GM23338 (cell line): ENCODE results near the gene HADH. TPM values are rescaled to one million over a fixed set of nuclear protein-coding genes. Genes with fewer than 3 reads are reported as not detected.

Experiments used
- ATAC-seq: fragments of 200-7000 bp; cut with Tn5 transposase; 3 replicates; pipeline ENCODE4 v1.9.1; 2020
- DNase-seq: peaks from one replicate; pipeline ENCODE4 v3.0.0-alpha.2; 2015; ENCODE audit warnings: low spot score
- H2AFZ ChIP-seq: fragments of 200-600 bp; sonication (generic); 2 replicates; pipeline ENCODE4 v1.8.0; 2016; ENCODE audit warnings: antibody characterized with exemption, mild to moderate bottlenecking, moderate library complexity
- H3F3A ChIP-seq: fragments of 200-600 bp; sonication (generic); replicated peaks from 2 replicates; pipeline ENCODE4 v1.8.0; 2017; ENCODE audit warnings: antibody characterized with exemption, mixed run types, low read depth
- H3K27ac ChIP-seq: fragments of 200-600 bp; sonication (generic); 2 replicates; pipeline ENCODE4 v1.6.1; 2016; ENCODE audit warnings: low read depth
- H3K27me3 ChIP-seq: fragments of 200-600 bp; sonication (generic); 2 replicates; pipeline ENCODE4 v1.8.0; 2016; ENCODE audit warnings: mild to moderate bottlenecking, mixed run types, moderate library complexity; ENCODE audit not compliant: insufficient read depth
- H3K36me3 ChIP-seq: fragments of 200-600 bp; sonication (generic); 2 replicates; pipeline ENCODE4 v1.8.0; 2016; ENCODE audit warnings: mild to moderate bottlenecking; ENCODE audit not compliant: insufficient read depth
- H3K4me1 ChIP-seq: fragments of 200-600 bp; sonication (generic); 2 replicates; pipeline ENCODE4 v1.8.0; 2016; ENCODE audit warnings: mild to moderate bottlenecking, moderate library complexity; ENCODE audit not compliant: insufficient read depth
- H3K4me2 ChIP-seq: fragments of 200-600 bp; sonication (generic); 2 replicates; pipeline ENCODE4 v1.7.1; 2017; ENCODE audit warnings: mixed run types
- H3K4me3 ChIP-seq: fragments of 200-600 bp; sonication (generic); 2 replicates; pipeline ENCODE4 v1.6.1; 2016; ENCODE audit warnings: mixed run types
- H3K79me2 ChIP-seq: fragments of 200-600 bp; sonication (generic); replicated peaks from 2 replicates; pipeline ENCODE4 v1.8.0; 2017; ENCODE audit warnings: mild to moderate bottlenecking; ENCODE audit not compliant: insufficient read depth
- H3K9me2 ChIP-seq: fragments of 200-600 bp; sonication (generic); 2 replicates; pipeline ENCODE4 v1.8.0; 2017; ENCODE audit not compliant: insufficient read depth
- H4K20me1 ChIP-seq: fragments of 200-600 bp; sonication (generic); replicated peaks from 2 replicates; pipeline ENCODE4 v1.8.0; 2017; ENCODE audit warnings: mild to moderate bottlenecking; ENCODE audit not compliant: insufficient read depth
- H3K27ac Mint-ChIP-seq: 2 replicates; pipeline ENCODE4 v1.8.0; 2020; ENCODE audit warnings: inconsistent platforms, mild to moderate bottlenecking, moderate library complexity, mixed read lengths
- H3K27me3 Mint-ChIP-seq: 3 replicates; pipeline ENCODE4 v1.8.0; 2022; ENCODE audit warnings: low read depth, mild to moderate bottlenecking, moderate library complexity, mixed read lengths, inconsistent platforms; ENCODE audit not compliant: insufficient read depth, poor library complexity
- H3K36me3 Mint-ChIP-seq: 3 replicates; pipeline ENCODE4 v1.8.0; 2021; ENCODE audit warnings: low read depth, mild to moderate bottlenecking, inconsistent platforms, moderate library complexity, mixed read lengths
- H3K4me1 Mint-ChIP-seq: 3 replicates; pipeline ENCODE4 v1.8.0; 2020; ENCODE audit warnings: mild to moderate bottlenecking, inconsistent platforms, mixed read lengths
- H3K4me3 Mint-ChIP-seq: 3 replicates; pipeline ENCODE4 v1.8.0; 2021; ENCODE audit warnings: moderate library complexity, mild to moderate bottlenecking, inconsistent platforms, mixed read lengths
- H3K9me3 Mint-ChIP-seq: 3 replicates; pipeline ENCODE4 v1.8.0; 2020; ENCODE audit warnings: moderate library complexity, mild to moderate bottlenecking, inconsistent platforms, mixed read lengths
- CREB1 ChIP-seq: fragments of 250-450 bp; sonication (Bioruptor Pico); IDR thresholded peaks from 2 replicates; pipeline ENCODE4 v1.5.0; 2020; ENCODE audit warnings: low read depth, mild to moderate bottlenecking, moderate library complexity
- EZH2 ChIP-seq: fragments of 200-600 bp; sonication (generic); IDR thresholded peaks from one replicate; pipeline ENCODE4 v1.8.0; 2017; ENCODE audit warnings: antibody characterized with exemption, mild to moderate bottlenecking, low read depth; ENCODE audit not compliant: unreplicated experiment
- EZH2phosphoT487 ChIP-seq: fragments of 200-600 bp; sonication (generic); IDR thresholded peaks from one replicate; pipeline ENCODE4 v1.8.1; 2018; ENCODE audit warnings: antibody characterized with exemption; ENCODE audit not compliant: unreplicated experiment
- JUNB ChIP-seq: IDR thresholded peaks from one replicate; pipeline ENCODE4 v1.6.1; 2016; ENCODE audit warnings: antibody characterized with exemption; ENCODE audit not compliant: unreplicated experiment
- NANOG ChIP-seq: IDR thresholded peaks from 2 replicates; pipeline ENCODE4 v1.6.1; 2016; ENCODE audit warnings: antibody characterized with exemption, borderline replicate concordance
- POLR2AphosphoS5 ChIP-seq: IDR thresholded peaks from 2 replicates; pipeline ENCODE4 v1.6.1; 2016; ENCODE audit warnings: antibody characterized with exemption, low read depth
- REST ChIP-seq: IDR thresholded peaks from one replicate; pipeline ENCODE4 v1.6.1; 2018; ENCODE audit warnings: antibody characterized with exemption; ENCODE audit not compliant: unreplicated experiment
- STAT1 ChIP-seq: IDR thresholded peaks from one replicate; pipeline ENCODE4 v1.6.1; 2016; ENCODE audit warnings: antibody characterized with exemption; ENCODE audit not compliant: unreplicated experiment
- ZNF114 ChIP-seq: fragments of 250-450 bp; sonication (Bioruptor Pico); IDR thresholded peaks from 2 replicates; pipeline ENCODE4 v1.5.0; 2020; ENCODE audit warnings: mild to moderate bottlenecking, moderate library complexity
- polyA plus RNA-seq: library from polyadenylated mRNA; unstranded; fragments of >200 nt; fragmentation: Nextera tagmentation; extraction: Ambion mirVana; gene quantifications from 2 replicates; pipeline ENCODE4 v1.2.1, GENCODE V29; 2016
- total RNA-seq: library from RNA; depleted of rRNA; stranded (reverse); fragments of >200 nt; shearing (Covaris generic); gene quantifications from 2 replicates; pipeline ENCODE4 v1.2.3, GENCODE V29; 2014
- TF ChIP-seq, protein P1 (sequence below), 2 experiments: fragments of 200-600 bp in 1 of 2; sonication (generic) in 1 of 2; conservative IDR thresholded peaks; 2 replicates each; pipeline versions ENCODE4 v1.5.1 to v1.6.1; 2016 to 2017; ENCODE audit warnings: antibody characterized with exemption in 2 of 2, low read depth in 2 of 2, mild to moderate bottlenecking in 2 of 2, moderate library complexity in 1 of 2
- TF ChIP-seq, protein P2 (sequence below): IDR thresholded peaks from 2 replicates; pipeline ENCODE4 v1.6.1; 2016; ENCODE audit warnings: antibody characterized with exemption

Gene HADH
- total and polyA plus RNA-seq, 2 experiments from 2014 or later, result 39.1 to 39.2 TPM

- ATAC-seq, result no peak
- peaks cover 5% of the 10 kb centered on the region for H3K27me3 ChIP-seq
- Mint-ChIP-seq H3K9me3 (no peaks in the 10 kb centered on the region), H3K36me3 (no peaks in the 10 kb centered on the region), H3K4me1 (peaks cover 29% of the 10 kb centered on the region), H3K27me3 (no peaks in the 10 kb centered on the region), H3K4me3 (no peak overlapping the region), H3K27ac (no peak overlapping the region)
- H3K4me2 ChIP-seq, result peak overlapping the region; percentile 92; the same call in 1 of the 2 replicates
- peaks cover 19% of the 10 kb centered on the region for H3K4me1 ChIP-seq
- H3F3A ChIP-seq, result no peaks in the 10 kb centered on the region
- no peaks in the 10 kb centered on the region; the same call in 1 of the 2 replicates for H3K9me2 ChIP-seq
- TF ChIP-seq EZH2 (no peak), REST (no peak), ZNF114 (CRISPR knock-in tag) (no peak), POLR2AphosphoS5 (no peak), JUNB (no peak), STAT1 (no peak), EZH2phosphoT487 (no peak), NANOG (no peak)
- TF ChIP-seq, protein P1, sequence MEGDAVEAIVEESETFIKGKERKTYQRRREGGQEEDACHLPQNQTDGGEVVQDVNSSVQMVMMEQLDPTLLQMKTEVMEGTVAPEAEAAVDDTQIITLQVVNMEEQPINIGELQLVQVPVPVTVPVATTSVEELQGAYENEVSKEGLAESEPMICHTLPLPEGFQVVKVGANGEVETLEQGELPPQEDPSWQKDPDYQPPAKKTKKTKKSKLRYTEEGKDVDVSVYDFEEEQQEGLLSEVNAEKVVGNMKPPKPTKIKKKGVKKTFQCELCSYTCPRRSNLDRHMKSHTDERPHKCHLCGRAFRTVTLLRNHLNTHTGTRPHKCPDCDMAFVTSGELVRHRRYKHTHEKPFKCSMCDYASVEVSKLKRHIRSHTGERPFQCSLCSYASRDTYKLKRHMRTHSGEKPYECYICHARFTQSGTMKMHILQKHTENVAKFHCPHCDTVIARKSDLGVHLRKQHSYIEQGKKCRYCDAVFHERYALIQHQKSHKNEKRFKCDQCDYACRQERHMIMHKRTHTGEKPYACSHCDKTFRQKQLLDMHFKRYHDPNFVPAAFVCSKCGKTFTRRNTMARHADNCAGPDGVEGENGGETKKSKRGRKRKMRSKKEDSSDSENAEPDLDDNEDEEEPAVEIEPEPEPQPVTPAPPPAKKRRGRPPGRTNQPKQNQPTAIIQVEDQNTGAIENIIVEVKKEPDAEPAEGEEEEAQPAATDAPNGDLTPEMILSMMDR (conservative IDR thresholded peaks at IDR 0.05; ENCODE audit: low read depth in 2 of 2), result no peak
- TF ChIP-seq, protein P2, sequence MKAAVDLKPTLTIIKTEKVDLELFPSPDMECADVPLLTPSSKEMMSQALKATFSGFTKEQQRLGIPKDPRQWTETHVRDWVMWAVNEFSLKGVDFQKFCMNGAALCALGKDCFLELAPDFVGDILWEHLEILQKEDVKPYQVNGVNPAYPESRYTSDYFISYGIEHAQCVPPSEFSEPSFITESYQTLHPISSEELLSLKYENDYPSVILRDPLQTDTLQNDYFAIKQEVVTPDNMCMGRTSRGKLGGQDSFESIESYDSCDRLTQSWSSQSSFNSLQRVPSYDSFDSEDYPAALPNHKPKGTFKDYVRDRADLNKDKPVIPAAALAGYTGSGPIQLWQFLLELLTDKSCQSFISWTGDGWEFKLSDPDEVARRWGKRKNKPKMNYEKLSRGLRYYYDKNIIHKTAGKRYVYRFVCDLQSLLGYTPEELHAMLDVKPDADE, result no peak
- H3K36me3 ChIP-seq, result no peaks in the 10 kb centered on the region
- peak; percentile 8 for DNase-seq
- peaks cover 37% of the 10 kb centered on the region for H3K79me2 ChIP-seq
- peaks cover 15% of the 10 kb centered on the region; the same call in 1 of the 2 replicates for H4K20me1 ChIP-seq
- H3K27ac ChIP-seq, result no peak overlapping the region
- no peak overlapping the region for H2AFZ ChIP-seq
- peak overlapping the region; percentile 88; the same call in 1 of the 2 replicates for H3K4me3 ChIP-seq
Measured at GRCh38 chr4:107988763-107989035, 990 bp upstream of the HADH start.

DNA sequence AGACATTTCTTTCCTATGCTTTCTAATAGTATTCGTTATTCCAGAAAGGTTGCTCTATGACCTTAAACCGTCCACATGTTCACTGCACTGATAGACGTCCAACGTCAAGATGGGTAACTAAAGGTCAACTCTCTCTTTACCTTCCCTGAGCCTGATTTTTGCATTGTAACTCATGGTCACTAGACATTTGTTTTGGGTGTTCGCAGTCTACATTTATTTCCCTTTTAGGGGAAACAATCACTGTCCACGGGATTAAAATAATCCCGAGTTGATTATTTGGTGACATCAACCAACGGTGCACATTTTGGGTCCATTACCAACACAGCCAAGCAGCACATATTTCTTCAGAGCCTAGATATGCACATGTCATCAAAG, 540 bp upstream of the HADH start:
- peaks cover 34% of the 10 kb centered on the region for H3K4me1 Mint-ChIP-seq
- Histone ChIP-seq H2AFZ (peak overlapping the region; percentile 96), H3K4me2 (peak overlapping the region; percentile 92), H4K20me1 (peaks cover 20% of the 10 kb centered on the region), H3K36me3 (no peaks in the 10 kb centered on the region), H3K9me2 (no peaks in the 10 kb centered on the region; the same call in 1 of the 2 replicates), H3K27ac (no peak overlapping the region), H3K27me3 (peaks cover 5% of the 10 kb centered on the region), H3F3A (no peaks in the 10 kb centered on the region), H3K4me1 (peaks cover 23% of the 10 kb centered on the region), H3K79me2 (peaks cover 41% of the 10 kb centered on the region), H3K4me3 (peak overlapping the region; percentile 88)
- H3K36me3 Mint-ChIP-seq, result no peaks in the 10 kb centered on the region
- H3K27me3 Mint-ChIP-seq, result no peaks in the 10 kb centered on the region
- H3K27ac Mint-ChIP-seq, result no peak overlapping the region
- H3K4me3 Mint-ChIP-seq, result peak overlapping the region; percentile 91
- ATAC-seq (no peak), DNase-seq (no peak)
- no peaks in the 10 kb centered on the region for H3K9me3 Mint-ChIP-seq
- TF ChIP-seq EZH2, result no peak
- TF ChIP-seq POLR2AphosphoS5, result no peak
- TF ChIP-seq CREB1 (CRISPR knock-in tag), result no peak
- no peak for TF ChIP-seq NANOG
- no peak for TF ChIP-seq ZNF114 (CRISPR knock-in tag)
